IPS-15b (cell line): ENCODE data around the gene GAGE13.
"Not testable (repeated sequence)": the region's sequence is repeated elsewhere in the genome, so short reads cannot be mapped to it uniquely, and the experiment has no call there.

Experiments used
- H3K27me3 ChIP-seq: one replicate; pipeline ENCODE4 v1.6.1; 2013; ENCODE audit warnings: low read length; ENCODE audit not compliant: control insufficient read depth, insufficient read depth
- H3K36me3 ChIP-seq: one replicate; pipeline ENCODE4 v1.6.1; 2013; ENCODE audit warnings: low read length; ENCODE audit not compliant: control insufficient read depth, insufficient read depth
- H3K4me1 ChIP-seq: one replicate; pipeline ENCODE4 v1.6.1; 2013; ENCODE audit warnings: mild to moderate bottlenecking, low read length; ENCODE audit not compliant: control insufficient read depth, insufficient read depth
- H3K4me3 ChIP-seq: one replicate; pipeline ENCODE4 v1.5.1; 2013; ENCODE audit warnings: low read depth, low read length
- H3K9ac ChIP-seq: one replicate; pipeline ENCODE4 v1.6.1; 2013; ENCODE audit warnings: low read depth, mild to moderate bottlenecking, low read length
- H3K9me3 ChIP-seq: one replicate; pipeline ENCODE4 v1.6.1; 2013; ENCODE audit warnings: mild to moderate bottlenecking, low read length; ENCODE audit not compliant: control insufficient read depth, insufficient read depth

Gene GAGE13

DNA sequence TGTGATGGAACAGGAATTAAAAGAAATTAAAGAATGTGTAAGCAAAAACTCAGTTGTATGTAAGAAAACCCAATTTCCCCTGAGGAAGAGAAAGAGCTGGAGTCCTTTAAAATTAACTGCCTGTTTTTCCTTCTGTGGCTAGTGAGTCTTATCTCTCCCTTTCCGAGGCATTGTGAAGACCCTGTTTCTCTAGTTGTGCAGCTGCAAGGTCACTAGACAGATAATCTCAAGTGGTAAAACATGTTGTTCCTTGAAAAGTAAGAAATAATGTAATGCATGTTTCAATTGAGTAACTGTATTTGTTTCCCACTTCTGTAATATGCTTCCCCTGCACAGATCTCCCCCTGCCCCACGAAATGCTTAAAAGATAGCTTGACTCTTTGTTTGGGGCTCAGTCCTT lies 23.6 kb upstream of the GAGE13 start:
- not testable (repeated sequence) for H3K36me3 ChIP-seq, H3K4me3 ChIP-seq, H3K27me3 ChIP-seq, H3K9me3 ChIP-seq, H3K9ac ChIP-seq
- H3K4me1 ChIP-seq = peaks cover 11% of the 10 kb centered on the region

DNA sequence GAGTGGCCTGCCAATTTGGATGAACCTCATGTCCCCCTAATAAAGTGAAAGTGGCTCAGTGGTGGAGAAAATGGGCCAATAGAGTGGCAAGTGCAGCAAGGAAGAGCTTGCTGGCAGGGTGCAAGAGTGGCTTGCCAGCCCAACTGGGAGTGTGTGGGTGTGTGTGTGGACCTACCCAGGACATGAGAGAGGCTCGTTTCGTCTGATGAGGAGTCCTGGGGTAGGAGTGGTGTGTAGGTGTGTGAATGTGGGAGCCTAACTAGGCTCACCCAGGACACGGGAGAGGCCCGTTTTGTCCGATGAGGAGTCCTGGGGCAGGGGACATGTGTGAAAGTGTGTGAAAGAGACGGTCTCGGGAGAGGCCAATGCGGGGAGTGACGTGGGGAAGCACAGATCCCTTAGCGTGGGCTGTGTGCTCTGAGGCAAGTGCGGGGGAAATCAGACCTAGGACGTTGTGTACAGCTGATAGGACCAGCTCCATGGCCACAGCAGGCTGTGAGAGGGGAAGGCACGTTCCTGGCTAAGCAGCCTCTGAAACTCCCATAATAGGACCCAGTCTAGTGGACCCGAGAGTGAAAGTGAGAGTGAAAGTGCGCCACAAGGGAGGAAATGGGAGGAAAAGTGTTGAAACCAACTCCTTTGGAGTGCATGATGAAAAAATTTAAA lies 22.6 kb upstream of the GAGE13 start:
- H3K9me3 ChIP-seq = no peaks in the 10 kb centered on the region
- H3K36me3 ChIP-seq = no peaks in the 10 kb centered on the region
- H3K4me1 ChIP-seq = peaks cover 11% of the 10 kb centered on the region
- H3K4me3 ChIP-seq = no peak overlapping the region
- no peaks in the 10 kb centered on the region for H3K27me3 ChIP-seq
- H3K9ac ChIP-seq = peak overlapping the region; percentile 60

DNA sequence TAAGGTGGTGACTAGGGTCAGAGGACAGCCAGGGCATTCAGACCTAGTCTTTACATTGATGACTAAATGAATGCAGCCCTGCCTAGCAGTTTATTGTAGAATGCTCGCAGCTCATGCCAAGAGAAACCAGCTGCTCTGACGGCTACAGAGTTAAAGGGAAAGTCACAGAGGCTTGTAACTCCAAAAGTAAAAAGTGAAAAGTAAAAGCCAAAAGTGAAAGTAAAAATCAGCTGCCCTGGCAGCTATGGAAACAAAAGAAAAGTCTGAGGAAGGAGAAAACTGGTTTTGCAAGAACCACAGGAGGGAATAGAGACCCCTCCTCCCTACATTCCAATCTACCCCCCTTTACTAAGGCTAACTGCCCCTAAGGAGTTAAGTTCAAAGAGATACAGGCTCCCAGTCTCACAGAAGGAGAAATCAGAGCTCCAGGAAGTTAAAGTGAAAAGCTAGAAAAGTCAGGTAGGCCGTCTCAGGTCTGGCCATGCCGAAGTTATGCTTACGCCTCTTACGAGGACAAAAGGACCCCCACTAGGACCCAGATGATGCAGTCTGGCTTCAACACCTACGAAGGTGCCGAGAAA lies 21.9 kb upstream of the GAGE13 start:
- Histone ChIP-seq H3K9me3 (no peaks in the 10 kb centered on the region), H3K9ac (no peak overlapping the region), H3K27me3 (no peaks in the 10 kb centered on the region), H3K36me3 (no peaks in the 10 kb centered on the region), H3K4me1 (peaks cover 11% of the 10 kb centered on the region), H3K4me3 (peak overlapping the region; percentile 37)

DNA sequence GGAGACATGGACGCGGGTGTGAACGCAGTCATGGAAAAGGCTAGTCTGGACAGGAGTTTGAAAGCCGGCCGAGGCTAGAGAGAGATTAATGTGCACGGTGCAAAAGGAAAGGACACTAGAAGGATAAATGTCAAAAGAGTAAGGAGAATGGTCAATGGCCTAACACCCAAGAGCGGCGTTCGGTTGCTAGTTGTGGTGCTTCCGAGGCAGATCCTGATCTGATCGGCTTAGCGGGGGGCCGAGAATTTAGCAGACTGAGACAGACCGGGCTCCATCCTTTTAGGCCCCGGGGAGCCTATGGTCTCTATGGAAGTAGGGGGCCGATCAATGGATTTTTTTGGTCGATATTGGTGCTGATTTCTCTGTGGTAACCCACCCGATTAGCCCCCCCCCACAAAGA lies 21.0 kb upstream of the GAGE13 start:
- Histone ChIP-seq H3K36me3 (no peaks in the 10 kb centered on the region), H3K9me3 (no peaks in the 10 kb centered on the region), H3K4me1 (peaks cover 11% of the 10 kb centered on the region), H3K4me3 (peak overlapping the region; percentile 36), H3K9ac (no peak overlapping the region), H3K27me3 (no peaks in the 10 kb centered on the region)

DNA sequence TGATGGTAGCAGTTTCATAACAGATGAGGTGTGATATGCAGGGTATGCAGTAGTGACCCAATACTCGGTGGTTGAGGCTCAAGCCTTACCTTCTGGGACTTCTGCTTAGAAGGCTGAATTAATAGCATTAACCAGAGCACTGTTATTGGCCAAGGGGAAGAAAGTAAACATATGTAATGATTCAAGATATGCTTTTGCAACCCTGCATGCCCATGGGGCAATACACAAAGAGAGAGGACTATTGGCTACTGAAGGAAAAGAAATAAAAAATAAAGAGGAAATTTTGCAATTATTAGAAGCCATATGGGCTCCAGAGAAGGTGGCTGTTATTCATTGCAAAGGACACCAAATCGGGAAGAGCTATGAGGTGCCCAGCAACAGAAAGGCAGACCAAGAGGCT lies 19.2 kb upstream of the GAGE13 start:
- H3K4me1 ChIP-seq = peaks cover 11% of the 10 kb centered on the region

DNA sequence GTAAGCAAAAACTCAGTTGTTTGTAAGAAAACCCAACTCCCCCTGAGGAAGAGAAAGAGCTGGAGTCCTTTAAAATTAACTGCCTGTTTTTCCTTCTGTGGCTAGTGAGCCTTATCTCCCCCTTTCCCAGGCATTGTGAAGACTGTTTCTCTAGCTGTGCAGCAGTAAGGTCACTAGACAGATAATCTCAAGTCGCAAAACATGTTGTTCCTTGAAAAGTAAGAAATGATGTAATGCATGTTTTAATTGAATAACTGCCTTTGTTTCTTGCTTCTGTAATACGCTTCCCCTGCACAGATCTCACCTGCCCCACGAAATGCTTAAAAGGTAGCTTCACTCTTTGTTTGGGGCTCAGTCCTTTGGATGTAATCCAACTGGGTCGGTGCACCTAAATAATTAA lies 15.3 kb upstream of the GAGE13 start:
- no peak overlapping the region for H3K4me3 ChIP-seq
- no peaks in the 10 kb centered on the region for H3K36me3 ChIP-seq
- H3K27me3 ChIP-seq = no peaks in the 10 kb centered on the region
- H3K4me1 ChIP-seq = peaks cover 1% of the 10 kb centered on the region
- no peak overlapping the region for H3K9ac ChIP-seq
- H3K9me3 ChIP-seq = no peaks in the 10 kb centered on the region

More for the DNA sequence above, 19.2 kb upstream of the GAGE13 start:
- Histone ChIP-seq H3K27me3 (no peaks in the 10 kb centered on the region), H3K4me3 (no peak overlapping the region), H3K9ac (no peak overlapping the region), H3K36me3 (no peaks in the 10 kb centered on the region), H3K9me3 (no peaks in the 10 kb centered on the region)

DNA sequence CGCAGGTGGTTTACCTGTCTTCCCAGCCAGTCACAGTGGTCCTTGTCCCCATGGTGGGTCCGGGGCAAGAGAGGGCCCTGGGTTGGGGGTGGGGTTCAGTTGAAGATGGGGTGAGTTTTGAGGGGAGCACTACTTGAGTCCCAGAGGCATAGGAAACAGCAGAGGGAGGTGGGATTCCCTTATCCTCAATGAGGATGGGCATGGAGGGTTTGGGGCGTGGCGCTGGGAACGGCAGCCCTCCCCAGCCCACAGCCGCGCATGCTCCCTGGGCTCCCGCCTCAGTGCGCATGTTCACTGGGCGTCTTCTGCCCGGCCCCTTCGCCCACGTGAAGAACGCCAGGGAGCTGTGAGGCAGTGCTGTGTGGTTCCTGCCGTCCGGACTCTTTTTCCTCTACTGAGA lies 9.6 kb upstream of the GAGE13 start, which contains the start of gene GAGE12J:
Gene GAGE12J (plus strand): TSS at position 301 of the 400 bp plus-strand sequence. CDS start 1,157 bp downstream, outside the sequence.
- H3K4me1 ChIP-seq, H3K36me3 ChIP-seq, H3K4me3 ChIP-seq, H3K27me3 ChIP-seq, H3K9me3 ChIP-seq, H3K9ac ChIP-seq: not testable (repeated sequence)

DNA sequence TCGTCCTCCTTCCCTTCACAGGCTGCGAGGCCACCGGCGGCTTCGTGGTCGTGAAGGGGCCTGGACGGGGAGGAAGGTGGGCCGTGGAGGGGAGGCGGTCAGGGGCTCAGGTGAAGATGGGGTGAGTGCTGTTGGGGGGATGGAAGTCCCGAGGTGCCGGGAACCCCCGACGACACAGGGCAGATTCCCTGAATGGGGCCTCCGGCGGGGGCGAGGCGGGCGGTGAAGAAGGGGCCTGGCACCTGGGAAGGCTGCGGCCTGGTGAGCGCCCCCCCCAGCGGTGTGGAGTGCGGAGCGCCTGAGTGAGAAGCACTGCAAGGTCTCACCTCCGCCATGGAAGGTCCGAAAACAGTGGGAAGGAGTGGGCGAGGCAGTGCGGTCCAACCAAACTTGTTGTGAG lies 9.1 kb upstream of the GAGE13 start:
- H3K9ac ChIP-seq, H3K36me3 ChIP-seq: not testable (repeated sequence)

DNA sequence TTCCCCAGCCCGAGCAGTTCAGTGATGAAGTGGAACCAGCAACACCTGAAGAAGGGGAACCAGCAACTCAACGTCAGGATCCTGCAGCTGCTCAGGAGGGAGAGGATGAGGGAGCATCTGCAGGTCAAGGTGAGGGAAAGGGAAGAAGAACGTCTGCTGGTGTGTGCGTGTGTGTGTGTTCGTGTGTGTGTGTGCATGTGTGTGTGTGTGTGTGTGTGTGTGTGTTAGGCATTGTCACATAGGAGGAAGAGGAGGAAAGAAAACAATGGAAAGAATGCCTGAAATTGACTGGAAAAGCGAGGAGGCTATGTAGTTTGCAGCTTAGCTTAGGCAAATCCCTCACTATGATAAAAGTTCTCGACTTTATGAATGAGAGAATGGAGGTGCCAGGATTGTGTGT lies 7.6 kb upstream of the GAGE13 start:
- H3K27me3 ChIP-seq = not testable (repeated sequence)

More for the DNA sequence above, 9.1 kb upstream of the GAGE13 start:
- not testable (repeated sequence) for H3K4me3 ChIP-seq, H3K9me3 ChIP-seq, H3K27me3 ChIP-seq, H3K4me1 ChIP-seq

DNA sequence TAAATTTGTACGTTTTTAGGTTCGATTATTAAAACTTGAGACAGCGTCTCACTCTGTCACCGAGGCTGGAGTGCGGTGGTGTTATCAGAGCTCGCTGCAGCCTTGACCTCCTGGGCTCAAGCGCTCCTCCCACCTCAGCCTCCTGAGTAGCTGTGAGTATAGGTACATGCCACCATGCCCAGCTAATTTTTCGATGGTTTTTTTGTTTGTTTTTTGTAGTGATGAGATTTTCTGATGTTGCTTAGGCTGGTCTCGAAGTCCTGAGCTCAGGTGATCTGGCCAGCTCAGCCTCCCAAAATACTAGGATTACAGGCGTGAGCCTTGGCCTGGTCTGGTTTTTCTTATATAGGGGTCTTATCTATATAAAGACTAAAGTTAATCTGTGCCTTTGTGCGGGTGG lies 961 bp upstream of the GAGE13 start:
- not testable (repeated sequence) for H3K9ac ChIP-seq, H3K4me3 ChIP-seq, H3K36me3 ChIP-seq, H3K4me1 ChIP-seq, H3K27me3 ChIP-seq, H3K9me3 ChIP-seq

More for the DNA sequence above, 7.6 kb upstream of the GAGE13 start:
- H3K4me1 ChIP-seq, H3K4me3 ChIP-seq, H3K9me3 ChIP-seq, H3K9ac ChIP-seq, H3K36me3 ChIP-seq: not testable (repeated sequence)

DNA sequence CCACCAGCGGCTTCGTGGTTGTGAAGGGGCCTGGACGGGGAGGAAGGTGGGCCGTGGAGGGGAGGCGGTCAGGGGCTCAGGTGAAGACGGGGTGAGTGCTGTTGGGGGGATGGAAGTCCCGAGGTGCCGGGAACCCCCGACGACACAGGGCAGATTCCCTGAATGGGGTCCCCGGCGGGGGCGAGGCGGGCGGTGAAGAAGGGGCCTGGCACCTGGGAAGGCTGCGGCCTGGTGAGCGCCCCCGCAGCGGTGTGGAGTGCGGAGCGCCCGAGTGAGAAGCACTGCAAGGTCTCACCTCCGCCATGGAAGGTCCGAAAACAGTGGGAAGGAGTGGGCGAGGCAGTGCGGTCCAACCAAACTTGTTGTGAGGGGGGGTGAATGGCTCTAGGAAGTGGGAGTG lies 459 bp downstream of the GAGE13 start:
- H3K9me3 ChIP-seq, H3K36me3 ChIP-seq, H3K9ac ChIP-seq, H3K4me3 ChIP-seq, H3K27me3 ChIP-seq, H3K4me1 ChIP-seq: not testable (repeated sequence)

DNA sequence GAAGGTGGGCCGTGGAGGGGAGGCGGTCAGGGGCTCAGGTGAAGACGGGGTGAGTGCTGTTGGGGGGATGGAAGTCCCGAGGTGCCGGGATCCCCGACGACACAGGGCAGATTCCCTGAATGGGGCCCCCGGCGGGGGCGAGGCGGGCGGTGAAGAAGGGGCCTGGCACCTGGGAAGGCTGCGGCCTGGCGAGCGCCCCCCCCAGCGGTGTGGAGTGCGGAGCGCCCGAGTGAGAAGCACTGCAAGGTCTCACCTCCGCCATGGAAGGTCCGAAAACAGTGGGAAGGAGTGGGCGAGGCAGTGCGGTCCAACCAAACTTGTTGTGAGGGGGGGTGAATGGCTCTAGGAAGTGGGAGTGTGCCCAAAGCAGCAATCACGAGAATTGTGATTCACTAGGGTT lies 10.1 kb downstream of the GAGE13 start:
- H3K4me1 ChIP-seq, H3K27me3 ChIP-seq: not testable (repeated sequence)

More for the DNA sequence above, 10.1 kb downstream of the GAGE13 start:
- not testable (repeated sequence) for H3K36me3 ChIP-seq, H3K4me3 ChIP-seq, H3K9ac ChIP-seq, H3K9me3 ChIP-seq
